T follicular helper cell (primary cell): ENCODE measurements around the gene B4GALT6.

Experiments
- DNase-seq: peaks from one replicate; pipeline ENCODE4 v3.0.0-alpha.2; 2020; ENCODE audit warnings: low read depth

B4GALT6 gene

DNA sequence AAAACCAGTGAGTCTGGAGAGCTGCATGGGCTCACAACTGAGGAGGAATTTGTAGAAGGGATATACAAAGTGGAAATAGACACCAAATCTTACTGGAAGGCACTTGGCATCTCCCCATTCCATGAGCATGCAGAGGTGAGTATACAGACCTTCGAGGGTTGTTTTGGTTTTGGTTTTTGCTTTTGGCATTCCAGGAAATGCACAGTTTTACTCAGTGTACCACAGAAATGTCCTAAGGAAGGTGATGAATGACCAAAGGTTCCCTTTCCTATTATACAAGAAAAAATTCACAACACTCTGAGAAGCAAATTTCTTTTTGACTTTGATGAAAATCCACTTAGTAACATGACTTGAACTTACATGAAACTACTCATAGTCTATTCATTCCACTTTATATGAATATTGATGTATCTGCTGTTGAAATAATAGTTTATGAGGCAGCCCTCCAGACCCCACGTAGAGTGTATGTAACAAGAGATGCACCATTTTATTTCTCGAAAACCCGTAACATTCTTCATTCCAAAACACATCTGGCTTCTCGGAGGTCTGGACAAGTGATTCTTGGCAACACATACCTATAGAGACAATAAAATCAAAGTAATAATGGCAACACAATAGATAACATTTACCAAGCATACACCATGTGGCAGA, 89.1 kb downstream of the B4GALT6 start:
- DNase-seq = no peak

DNA sequence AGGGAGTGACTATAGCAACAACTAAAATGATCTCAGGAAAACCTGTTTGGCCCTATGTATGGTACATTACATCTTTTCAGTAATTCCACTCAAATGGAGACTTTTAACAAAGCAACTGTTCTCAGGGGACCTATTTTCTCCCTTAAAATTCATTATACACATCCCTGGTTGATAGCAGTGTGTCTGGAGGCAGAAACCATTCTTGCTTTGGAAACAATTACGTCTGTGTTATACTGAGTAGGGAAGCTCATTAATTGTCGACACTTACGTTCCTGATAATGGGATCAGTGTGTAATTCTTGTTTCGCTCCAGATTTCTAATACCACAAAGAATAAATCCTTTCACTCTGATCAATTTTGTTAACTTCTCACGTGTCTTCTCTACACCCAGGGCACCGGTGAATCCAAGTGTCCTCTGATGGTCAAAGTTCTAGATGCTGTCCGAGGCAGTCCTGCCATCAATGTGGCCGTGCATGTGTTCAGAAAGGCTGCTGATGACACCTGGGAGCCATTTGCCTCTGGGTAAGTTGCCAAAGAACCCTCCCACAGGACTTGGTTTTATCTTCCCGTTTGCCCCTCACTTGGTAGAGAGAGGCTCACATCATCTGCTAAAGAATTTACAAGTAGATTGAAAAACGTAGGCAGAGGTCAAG, 91.7 kb downstream of the B4GALT6 start:
- DNase-seq = no peak

DNA sequence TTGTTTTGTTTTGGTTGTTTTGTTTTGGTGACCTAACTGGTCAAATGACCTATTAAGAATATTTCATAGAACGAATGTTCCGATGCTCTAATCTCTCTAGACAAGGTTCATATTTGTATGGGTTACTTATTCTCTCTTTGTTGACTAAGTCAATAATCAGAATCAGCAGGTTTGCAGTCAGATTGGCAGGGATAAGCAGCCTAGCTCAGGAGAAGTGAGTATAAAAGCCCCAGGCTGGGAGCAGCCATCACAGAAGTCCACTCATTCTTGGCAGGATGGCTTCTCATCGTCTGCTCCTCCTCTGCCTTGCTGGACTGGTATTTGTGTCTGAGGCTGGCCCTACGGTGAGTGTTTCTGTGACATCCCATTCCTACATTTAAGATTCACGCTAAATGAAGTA, 92.8 kb downstream of the B4GALT6 start, which contains the start of gene TTR:
Gene TTR (plus strand): TSS at position 250 of the 400 bp plus-strand sequence. CDS start 26 bp downstream, at position 276.
- no peak for DNase-seq

DNA sequence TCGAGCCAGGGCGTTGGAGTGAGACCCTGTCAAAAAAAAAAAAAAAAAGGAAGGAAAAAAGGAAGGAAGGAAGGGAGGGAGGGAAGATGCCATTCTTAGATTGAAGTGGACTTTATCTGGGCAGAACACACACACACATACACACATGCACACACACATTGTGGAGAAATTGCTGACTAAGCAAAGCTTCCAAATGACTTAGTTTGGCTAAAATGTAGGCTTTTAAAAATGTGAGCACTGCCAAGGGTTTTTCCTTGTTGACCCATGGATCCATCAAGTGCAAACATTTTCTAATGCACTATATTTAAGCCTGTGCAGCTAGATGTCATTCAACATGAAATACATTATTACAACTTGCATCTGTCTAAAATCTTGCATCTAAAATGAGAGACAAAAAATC, 93.3 kb downstream of the B4GALT6 start:
- no peak for DNase-seq

DNA sequence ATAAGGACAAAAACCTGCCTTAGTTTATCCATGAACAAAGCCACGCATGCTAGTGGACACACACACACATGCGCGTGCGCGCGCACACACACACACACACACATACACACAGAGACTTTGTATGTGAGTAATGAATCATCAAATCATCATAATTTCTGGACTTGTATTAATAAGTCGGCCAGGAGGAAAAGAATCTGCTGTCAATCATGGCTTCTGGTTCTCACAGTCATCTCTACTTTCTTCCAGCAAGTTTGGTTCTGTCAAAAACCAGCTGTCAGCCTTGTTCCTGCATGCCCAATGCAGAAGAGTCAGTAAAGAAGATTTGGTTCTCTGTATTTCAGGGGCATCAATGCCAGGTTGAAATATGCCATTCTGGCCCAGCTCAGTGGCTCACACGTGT, 93.8 kb downstream of the B4GALT6 start:
- no peak for DNase-seq

DNA sequence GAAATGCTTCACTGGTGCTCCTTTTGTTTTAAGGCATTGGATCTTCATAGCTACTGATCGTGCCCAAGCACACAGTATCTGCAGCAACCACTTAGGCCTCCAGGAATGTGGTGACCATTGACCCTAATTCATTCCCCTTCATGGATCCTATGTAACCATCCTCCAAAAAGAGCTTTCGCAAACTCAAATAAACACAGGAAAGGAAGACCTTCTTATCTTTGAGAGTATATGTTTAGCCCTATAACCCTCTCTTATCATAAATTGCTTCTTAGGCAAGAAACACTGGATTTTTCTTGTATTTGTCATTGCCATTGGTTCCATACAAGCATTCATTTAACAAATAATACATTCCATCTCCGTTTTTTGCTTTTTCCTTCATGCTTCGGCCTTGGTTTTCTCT, 96.9 kb downstream of the B4GALT6 start:
- DNase-seq = no peak

DNA sequence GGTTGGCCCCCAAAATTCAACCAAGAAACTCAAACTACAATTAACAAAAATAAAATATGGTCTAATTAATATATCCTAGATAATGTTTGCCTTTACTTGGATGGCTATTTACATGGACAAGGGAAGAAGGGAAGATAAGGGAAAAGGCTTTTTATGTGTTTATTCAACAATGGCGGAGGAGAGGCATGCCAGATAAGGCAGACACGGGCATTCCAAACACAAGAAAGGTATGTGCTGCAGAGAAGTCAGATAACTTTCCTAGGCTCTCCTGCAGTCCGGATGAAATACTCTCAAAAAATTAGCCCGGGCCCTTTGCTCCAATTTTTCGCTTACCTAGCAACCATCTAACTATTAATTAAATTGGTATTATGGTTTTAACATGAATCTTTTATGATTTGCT, 97.8 kb downstream of the B4GALT6 start:
- no peak for DNase-seq

DNA sequence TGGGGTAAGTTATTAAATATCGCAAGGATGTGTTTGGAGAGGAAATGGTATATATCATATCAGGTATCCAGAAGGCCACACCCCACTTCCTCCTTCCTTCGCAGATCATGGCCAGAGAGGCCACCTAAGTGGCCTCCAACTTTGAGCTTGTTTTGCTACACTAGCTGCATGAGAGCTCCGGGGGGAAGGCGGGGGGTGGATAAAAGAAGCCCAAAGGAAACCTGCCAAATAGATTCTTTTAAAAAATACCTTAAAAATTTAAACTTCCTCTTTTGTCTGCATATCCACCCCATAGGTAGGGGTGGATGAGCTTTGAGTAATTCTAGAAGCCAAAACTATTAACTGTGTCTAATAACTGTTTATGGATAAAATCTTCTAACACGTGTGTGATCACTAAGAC, 98.4 kb downstream of the B4GALT6 start:
- no peak for DNase-seq

DNA sequence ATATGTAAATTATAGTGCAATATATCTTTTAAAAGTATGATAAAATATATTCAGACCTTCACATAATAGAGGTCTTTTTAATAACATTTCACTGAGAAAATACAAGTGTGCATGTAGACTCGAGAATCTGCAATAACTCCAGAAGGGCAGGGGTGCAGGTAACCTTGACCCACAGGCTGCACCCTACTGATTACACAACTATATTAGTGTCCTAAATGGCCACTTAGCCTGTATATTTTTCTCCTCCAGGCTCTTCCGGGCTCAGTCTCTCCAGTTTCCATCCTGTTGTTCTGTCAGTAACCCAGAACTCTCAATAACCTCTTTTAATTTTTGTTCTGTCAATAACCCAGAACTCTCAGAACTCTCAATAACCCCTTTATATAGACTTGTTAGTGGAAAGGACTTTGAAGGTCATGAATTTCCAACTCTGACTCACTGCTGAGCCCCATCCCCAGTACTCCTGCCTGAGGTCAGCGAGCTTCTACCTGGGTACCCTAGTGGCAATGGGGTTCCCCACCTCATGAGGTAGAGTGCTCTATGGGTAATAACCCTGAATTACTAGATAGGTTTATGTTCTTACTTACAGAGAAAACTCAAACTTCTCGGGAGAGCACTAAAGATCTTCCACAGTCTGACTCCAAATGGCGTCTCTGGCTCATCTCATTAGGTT, 101.1 kb downstream of the B4GALT6 start:
- DNase-seq = no peak

DNA sequence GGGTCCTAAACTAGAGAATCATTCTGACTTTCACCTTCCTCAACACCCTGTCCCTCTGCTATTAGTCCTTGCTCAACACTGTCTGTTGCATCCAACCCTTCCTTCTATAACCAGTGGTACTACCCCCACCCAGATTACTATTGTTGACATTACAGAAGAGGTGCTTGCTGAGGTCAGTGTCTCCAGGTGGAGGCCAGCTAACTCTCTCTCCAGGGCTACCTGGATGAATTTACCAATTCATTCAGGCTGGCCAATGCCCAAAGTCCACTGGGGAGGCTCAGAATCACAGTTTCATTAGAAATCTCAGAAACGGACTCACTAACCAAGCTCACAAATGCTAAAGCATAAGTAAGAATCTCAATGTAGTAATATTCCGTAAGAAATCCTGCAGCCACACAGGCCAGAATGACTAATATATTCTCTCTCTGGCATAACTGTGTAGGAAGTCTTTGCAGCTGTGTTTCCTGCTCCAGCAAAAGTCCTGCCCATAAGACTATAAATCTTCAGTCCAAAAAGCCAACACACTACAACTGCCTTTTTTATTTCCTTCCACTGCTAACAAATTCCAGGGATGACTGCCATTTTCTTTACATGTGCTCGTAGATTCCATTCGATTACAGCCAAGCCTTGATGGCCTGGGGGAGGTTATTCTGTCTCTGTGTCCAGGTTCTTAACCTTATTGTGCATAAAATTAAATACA, 102.7 kb downstream of the B4GALT6 start:
- DNase-seq = no peak

DNA sequence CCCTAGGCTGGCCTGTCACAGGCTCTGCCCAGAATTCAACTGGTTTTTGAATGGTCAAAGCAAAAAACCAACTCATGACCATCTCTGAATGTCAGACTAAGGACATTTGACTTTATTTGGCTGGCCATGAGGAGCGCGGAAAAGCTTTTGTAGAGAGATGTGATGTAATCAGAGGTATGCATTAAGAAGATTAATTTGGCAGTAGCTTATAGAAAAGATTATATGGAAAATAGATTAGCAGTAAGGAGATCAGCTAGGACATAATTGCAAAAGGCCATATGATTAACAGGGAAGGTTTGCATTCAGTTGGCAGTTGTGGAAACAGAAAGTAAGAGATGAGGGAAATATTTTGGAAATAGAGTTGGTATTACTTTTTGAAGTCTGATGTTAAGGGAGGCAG, 105.0 kb downstream of the B4GALT6 start:
- no peak for DNase-seq

DNA sequence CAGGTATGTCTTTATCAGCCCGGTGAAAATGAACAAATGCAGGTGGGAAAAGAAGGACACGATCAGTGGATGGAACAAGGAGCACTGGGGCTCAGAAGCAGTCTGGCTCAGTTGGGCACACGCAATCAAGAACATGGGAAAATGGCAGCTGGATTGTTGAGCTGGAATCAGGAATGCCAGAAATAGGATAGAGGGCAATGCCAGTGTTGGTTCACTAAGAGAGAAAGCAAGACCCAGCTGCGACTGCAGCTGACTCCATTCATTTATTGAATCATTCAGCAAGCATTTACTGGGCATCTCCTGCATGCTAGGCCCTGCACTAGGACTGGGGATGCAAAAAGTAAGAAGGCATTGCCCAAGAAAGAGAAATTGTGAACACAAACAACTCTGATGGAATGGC, 106.3 kb downstream of the B4GALT6 start:
- DNase-seq = no peak

DNA sequence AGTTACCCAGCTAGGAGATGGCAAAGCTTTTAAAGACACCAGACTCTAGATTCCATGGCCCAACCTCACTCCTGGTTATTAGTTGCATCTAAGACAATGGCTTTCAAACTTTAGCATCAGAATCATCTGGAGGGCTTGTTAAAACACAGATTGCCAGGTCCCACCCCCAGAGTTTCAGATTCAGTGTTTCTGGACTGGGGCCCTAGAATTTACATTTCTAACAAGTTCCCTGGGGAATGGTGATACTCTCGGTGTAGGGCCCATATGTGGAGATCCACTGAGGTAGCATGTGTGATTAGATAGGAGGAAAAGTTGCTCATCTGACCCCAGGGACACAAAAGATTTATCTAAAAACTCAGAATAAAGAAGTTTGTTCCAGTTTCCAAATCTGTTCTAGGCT, 107.2 kb downstream of the B4GALT6 start:
- DNase-seq = no peak

DNA sequence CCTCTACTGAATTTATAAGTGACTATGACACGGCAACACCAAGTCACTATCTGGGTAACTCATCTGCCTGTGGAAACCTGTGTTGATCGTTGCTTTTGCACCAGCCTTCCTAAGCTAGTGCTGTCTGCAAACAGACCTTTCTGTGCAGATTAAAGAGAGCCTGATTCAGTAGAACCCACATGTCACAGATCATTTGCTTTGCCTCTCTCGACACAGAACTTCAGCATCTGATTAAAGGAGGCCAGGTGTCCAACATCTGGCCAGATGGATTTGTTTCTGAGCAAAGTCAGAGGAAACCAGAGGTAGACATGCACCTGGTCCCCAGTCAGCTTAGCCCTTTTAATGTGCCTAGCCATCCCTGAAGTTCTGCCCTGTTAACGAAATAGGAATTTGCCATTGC, 107.7 kb downstream of the B4GALT6 start:
- no peak for DNase-seq

DNA sequence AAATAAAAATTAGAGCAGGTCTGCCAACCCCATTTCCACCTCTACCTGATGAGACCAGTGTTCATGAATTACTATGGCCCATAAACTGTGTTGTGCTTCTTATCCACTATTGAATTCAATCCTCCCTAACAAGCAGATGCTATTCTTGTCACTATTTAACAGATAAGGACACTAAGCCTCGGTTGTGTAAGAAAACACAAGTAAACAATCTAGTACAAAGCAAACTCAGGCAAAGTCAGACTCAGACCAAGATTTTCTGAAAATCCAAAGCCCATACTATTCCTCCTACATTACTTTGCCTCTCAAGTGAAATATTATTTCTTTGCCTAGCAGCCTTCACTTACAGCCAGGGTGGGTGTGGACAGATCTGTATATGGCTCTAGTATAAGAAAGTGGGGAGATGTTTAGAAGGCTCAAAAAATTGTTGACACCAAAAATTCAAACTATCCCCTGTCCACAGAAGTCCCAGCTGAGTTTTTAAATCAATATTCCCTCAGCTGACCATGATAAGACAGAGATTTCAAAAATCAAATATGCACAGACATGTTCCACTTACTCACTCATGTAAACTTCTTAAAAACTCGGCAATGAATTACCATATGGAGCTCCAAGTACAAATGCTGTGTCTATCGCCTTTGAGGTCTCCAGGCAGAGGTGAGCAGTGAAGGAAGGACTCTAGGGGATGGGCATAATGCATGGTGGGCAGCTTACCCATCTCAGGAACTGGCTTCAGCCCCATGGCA, 108.7 kb downstream of the B4GALT6 start:
- DNase-seq = no peak

DNA sequence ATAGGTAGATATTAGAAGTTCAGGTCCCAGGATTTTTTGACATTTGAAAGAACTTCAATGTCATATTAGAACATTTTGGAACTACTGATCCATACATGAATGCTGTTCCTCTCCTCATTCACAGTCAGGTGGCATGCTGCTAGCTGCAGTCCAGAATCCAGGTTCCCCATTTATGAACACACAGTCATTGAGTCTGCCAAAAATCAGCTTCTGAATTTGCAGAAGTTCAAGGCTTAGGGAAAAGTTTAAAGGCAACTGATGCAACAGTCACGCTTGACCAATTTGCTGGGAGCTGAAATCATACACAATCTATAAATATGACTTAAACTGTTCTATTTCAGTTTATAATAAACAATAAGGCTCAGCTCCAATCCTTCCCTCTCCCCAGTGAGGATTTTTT, 110.0 kb downstream of the B4GALT6 start:
- no peak for DNase-seq
